Stimulated activated memory B cell treated with anti-CD40 and anti-IgM and Interleukin-4, amounts not matched to agents 10 μg/mL and 1 μg/mL and 100 μg/mL, for 72 hours (primary cell): ENCODE data around the gene PCLO.

Experiments used
- ATAC-seq: fragments of 150-1000 bp; cut with Tn5 transposase; 2 replicates; pipeline ENCODE4 v1.10.0; 2021
- H3K27ac Mint-ChIP-seq: one replicate; pipeline ENCODE4 v1.8.0; 2022; ENCODE audit warnings: mild to moderate bottlenecking, mixed read lengths
- H3K27me3 Mint-ChIP-seq: one replicate; pipeline ENCODE4 v1.8.0; 2022; ENCODE audit warnings: mixed read lengths
- H3K36me3 Mint-ChIP-seq: one replicate; pipeline ENCODE4 v1.8.0; 2022; ENCODE audit warnings: mixed read lengths
- H3K4me1 Mint-ChIP-seq: one replicate; pipeline ENCODE4 v1.8.0; 2022; ENCODE audit warnings: mixed read lengths
- H3K4me3 Mint-ChIP-seq: one replicate; pipeline ENCODE4 v1.8.0; 2022; ENCODE audit warnings: mild to moderate bottlenecking, moderate library complexity, mixed read lengths
- H3K9me3 Mint-ChIP-seq: one replicate; pipeline ENCODE4 v1.8.0; 2022; ENCODE audit warnings: mixed read lengths

PCLO gene

GRCh38 chr7:83155407-83155806 is 7.3 kb downstream of the PCLO start:
- peak; percentile 24 for ATAC-seq
- Mint-ChIP-seq H3K4me1 (no peaks in the 10 kb centered on the region), H3K27me3 (no peaks in the 10 kb centered on the region), H3K27ac (no peak overlapping the region), H3K9me3 (peaks cover 2% of the 10 kb centered on the region), H3K36me3 (no peaks in the 10 kb centered on the region), H3K4me3 (no peak overlapping the region)

- no peaks in the 10 kb centered on the region for H3K36me3 Mint-ChIP-seq
- no peaks in the 10 kb centered on the region for H3K4me1 Mint-ChIP-seq
- H3K27me3 Mint-ChIP-seq = no peaks in the 10 kb centered on the region
- no peak overlapping the region for H3K4me3 Mint-ChIP-seq
- H3K27ac Mint-ChIP-seq = no peak overlapping the region
- ATAC-seq = no peak
- peaks cover 4% of the 10 kb centered on the region for H3K9me3 Mint-ChIP-seq
These were observed 9.3 kb downstream of the PCLO start for GRCh38 chr7:83153419-83153818.

- no peak for ATAC-seq
- no peaks in the 10 kb centered on the region for H3K27me3 Mint-ChIP-seq
- no peaks in the 10 kb centered on the region for H3K36me3 Mint-ChIP-seq
- H3K27ac Mint-ChIP-seq = no peak overlapping the region
- H3K9me3 Mint-ChIP-seq = peaks cover 4% of the 10 kb centered on the region
- H3K4me1 Mint-ChIP-seq = no peaks in the 10 kb centered on the region
- no peak overlapping the region for H3K4me3 Mint-ChIP-seq
These were observed 12.4 kb downstream of the PCLO start for GRCh38 chr7:83150310-83150709.

GRCh38 chr7:83149466-83149865 is 13.2 kb downstream of the PCLO start:
- no peaks in the 10 kb centered on the region for H3K4me1 Mint-ChIP-seq
- H3K9me3 Mint-ChIP-seq = peaks cover 4% of the 10 kb centered on the region
- no peak overlapping the region for H3K27ac Mint-ChIP-seq
- H3K27me3 Mint-ChIP-seq = no peaks in the 10 kb centered on the region
- no peak overlapping the region for H3K4me3 Mint-ChIP-seq
- ATAC-seq = no peak
- no peaks in the 10 kb centered on the region for H3K36me3 Mint-ChIP-seq

- no peaks in the 10 kb centered on the region for H3K4me1 Mint-ChIP-seq
These were observed 13.9 kb downstream of the PCLO start for GRCh38 chr7:83148776-83149175.

GRCh38 chr7:83143107-83143506 is 19.6 kb downstream of the PCLO start:
- Mint-ChIP-seq H3K4me1 (no peaks in the 10 kb centered on the region), H3K27ac (no peak overlapping the region), H3K9me3 (no peaks in the 10 kb centered on the region), H3K36me3 (no peaks in the 10 kb centered on the region), H3K4me3 (no peak overlapping the region), H3K27me3 (no peaks in the 10 kb centered on the region)
- ATAC-seq = no peak

More at GRCh38 chr7:83148776-83149175, 13.9 kb downstream of the PCLO start:
- no peak for ATAC-seq
- Mint-ChIP-seq H3K36me3 (no peaks in the 10 kb centered on the region), H3K4me3 (no peak overlapping the region), H3K27me3 (no peaks in the 10 kb centered on the region), H3K27ac (no peak overlapping the region), H3K9me3 (peaks cover 4% of the 10 kb centered on the region)

GRCh38 chr7:83142365-83142764 is 20.3 kb downstream of the PCLO start:
- ATAC-seq = no peak
- H3K27ac Mint-ChIP-seq = no peak overlapping the region
- no peaks in the 10 kb centered on the region for H3K36me3 Mint-ChIP-seq
- H3K9me3 Mint-ChIP-seq = no peaks in the 10 kb centered on the region
- H3K4me1 Mint-ChIP-seq = no peaks in the 10 kb centered on the region
- H3K27me3 Mint-ChIP-seq = no peaks in the 10 kb centered on the region
- H3K4me3 Mint-ChIP-seq = no peak overlapping the region

- Mint-ChIP-seq H3K36me3 (no peaks in the 10 kb centered on the region), H3K27me3 (no peaks in the 10 kb centered on the region), H3K9me3 (no peaks in the 10 kb centered on the region), H3K27ac (no peak overlapping the region), H3K4me3 (no peak overlapping the region), H3K4me1 (no peaks in the 10 kb centered on the region)
- no peak for ATAC-seq
These were observed 20.8 kb downstream of the PCLO start for GRCh38 chr7:83141927-83142326.

- Mint-ChIP-seq H3K9me3 (peaks cover 3% of the 10 kb centered on the region), H3K27me3 (no peaks in the 10 kb centered on the region), H3K36me3 (no peaks in the 10 kb centered on the region), H3K4me1 (no peaks in the 10 kb centered on the region), H3K4me3 (no peak overlapping the region), H3K27ac (no peak overlapping the region)
- ATAC-seq = no peak
These were observed 31.8 kb downstream of the PCLO start for GRCh38 chr7:83130623-83131545.

- Mint-ChIP-seq H3K27ac (no peak overlapping the region), H3K9me3 (peaks cover 3% of the 10 kb centered on the region), H3K27me3 (no peaks in the 10 kb centered on the region), H3K4me3 (no peak overlapping the region), H3K4me1 (no peaks in the 10 kb centered on the region), H3K36me3 (no peaks in the 10 kb centered on the region)
- no peak for ATAC-seq
These were observed 32.5 kb downstream of the PCLO start for GRCh38 chr7:83130191-83130590.

GRCh38 chr7:83119494-83119893 is 43.2 kb downstream of the PCLO start:
- Mint-ChIP-seq H3K4me1 (no peaks in the 10 kb centered on the region), H3K27ac (no peak overlapping the region), H3K4me3 (no peak overlapping the region), H3K27me3 (no peaks in the 10 kb centered on the region), H3K9me3 (peaks cover 12% of the 10 kb centered on the region), H3K36me3 (no peaks in the 10 kb centered on the region)
- ATAC-seq = no peak

GRCh38 chr7:83119026-83119382 is 43.7 kb downstream of the PCLO start:
- no peaks in the 10 kb centered on the region for H3K36me3 Mint-ChIP-seq
- no peaks in the 10 kb centered on the region for H3K27me3 Mint-ChIP-seq
- H3K4me1 Mint-ChIP-seq = no peaks in the 10 kb centered on the region
- H3K4me3 Mint-ChIP-seq = no peak overlapping the region
- no peak for ATAC-seq
- H3K27ac Mint-ChIP-seq = no peak overlapping the region
- H3K9me3 Mint-ChIP-seq = peaks cover 12% of the 10 kb centered on the region

- Mint-ChIP-seq H3K4me1 (no peaks in the 10 kb centered on the region), H3K9me3 (peaks cover 12% of the 10 kb centered on the region), H3K27me3 (no peaks in the 10 kb centered on the region), H3K36me3 (no peaks in the 10 kb centered on the region), H3K27ac (no peak overlapping the region), H3K4me3 (no peak overlapping the region)
- ATAC-seq = no peak
These were observed 44.2 kb downstream of the PCLO start for GRCh38 chr7:83118347-83119025.

- H3K4me3 Mint-ChIP-seq = no peak overlapping the region
- H3K4me1 Mint-ChIP-seq = no peaks in the 10 kb centered on the region
- no peaks in the 10 kb centered on the region for H3K27me3 Mint-ChIP-seq
- ATAC-seq = no peak
- peaks cover 12% of the 10 kb centered on the region for H3K9me3 Mint-ChIP-seq
- no peaks in the 10 kb centered on the region for H3K36me3 Mint-ChIP-seq
- no peak overlapping the region for H3K27ac Mint-ChIP-seq
These were observed 45.2 kb downstream of the PCLO start for GRCh38 chr7:83117466-83117865.

GRCh38 chr7:83111391-83111790 is 51.3 kb downstream of the PCLO start:
- Mint-ChIP-seq H3K4me3 (no peak overlapping the region), H3K9me3 (no peaks in the 10 kb centered on the region), H3K27ac (no peak overlapping the region), H3K4me1 (no peaks in the 10 kb centered on the region), H3K36me3 (no peaks in the 10 kb centered on the region), H3K27me3 (no peaks in the 10 kb centered on the region)
- no peak for ATAC-seq

GRCh38 chr7:83109352-83109751 is 53.3 kb downstream of the PCLO start:
- no peak for ATAC-seq
- no peaks in the 10 kb centered on the region for H3K27me3 Mint-ChIP-seq
- H3K9me3 Mint-ChIP-seq = no peaks in the 10 kb centered on the region
- no peaks in the 10 kb centered on the region for H3K4me1 Mint-ChIP-seq
- no peak overlapping the region for H3K27ac Mint-ChIP-seq
- H3K36me3 Mint-ChIP-seq = no peaks in the 10 kb centered on the region
- no peak overlapping the region for H3K4me3 Mint-ChIP-seq
